H1 (cell line): ENCODE results near the gene PET117.

Experiments used
- ATF3 ChIP-seq: IDR thresholded peaks from 2 replicates; pipeline ENCODE4 v1.6.1; 2011; ENCODE audit warnings: low read depth, mild to moderate bottlenecking, low read length; ENCODE audit not compliant: insufficient read depth
- CTCF ChIP-seq, 3 experiments: IDR thresholded peaks; 1 replicate in 2 of 3; 2 replicates in 1 of 3; pipeline versions ENCODE4 v1.5.1 to v1.6.1; 2011; ENCODE audit warnings: low read length in 3 of 3, mild to moderate bottlenecking in 3 of 3, inconsistent platforms in 2 of 3, low read depth in 1 of 3, moderate library complexity in 1 of 3; ENCODE audit not compliant: insufficient read depth in 1 of 3; ENCODE audit errors: control extremely low read depth in 1 of 3
- EZH2 ChIP-seq: fragments of 200-600 bp; sonication (generic); IDR thresholded peaks from 2 replicates; pipeline ENCODE4 v1.7.1; 2012; ENCODE audit warnings: low read depth, mild to moderate bottlenecking, moderate library complexity, low read length, inconsistent platforms; ENCODE audit not compliant: severe bottlenecking
- POLR2A ChIP-seq, 2 experiments: IDR thresholded peaks; 1 replicate in 1 of 2; 2 replicates in 1 of 2; pipeline ENCODE4 v1.6.1; 2011; ENCODE audit warnings: low read depth in 2 of 2, low read length in 2 of 2, mild to moderate bottlenecking in 2 of 2; ENCODE audit errors: control extremely low read depth in 1 of 2
- POLR2AphosphoS5 ChIP-seq: IDR thresholded peaks from 2 replicates; pipeline ENCODE4 v1.6.1; 2011; ENCODE audit warnings: low read depth, low read length
- TAF1 ChIP-seq: IDR thresholded peaks from 2 replicates; pipeline ENCODE4 v1.6.1; 2011; ENCODE audit warnings: mild to moderate bottlenecking, low read depth, low read length
- USF2 ChIP-seq: IDR thresholded peaks from 2 replicates; pipeline ENCODE4 v1.6.1; 2011; ENCODE audit warnings: low read length, improper control_type of control experiment
- ZNF274 ChIP-seq: IDR thresholded peaks from 2 replicates; pipeline ENCODE4 v1.7.0; 2012; ENCODE audit warnings: low read length, borderline replicate concordance; ENCODE audit errors: extremely low read depth

- TF ChIP-seq ZNF274 (no peak), TAF1 (no peak), CTCF (IDR thresholded peaks at IDR 0.05; ENCODE audit: control extremely low read depth in 1 of 3, insufficient read depth in 1 of 3, low read depth in 1 of 3, low read length in 3 of 3) (no peak), ATF3 (no peak), EZH2 (no peak), USF2 (no peak), POLR2AphosphoS5 (no peak), POLR2A (IDR thresholded peaks at IDR 0.05; ENCODE audit: control extremely low read depth in 1 of 2, low read depth in 2 of 2, low read length in 2 of 2) (no peak)
These were observed 34.7 kb downstream of the PET117 start for GRCh38 chr20:18172379-18172778.
